AG04449 (cell line): ENCODE results near the gene SEPTIN8.
"Not testable (repeated sequence)": the region's sequence is repeated elsewhere in the genome, so short reads cannot be mapped to it uniquely, and the experiment has no call there.

Experiments used
- CTCF ChIA-PET: fragments of 350-600 bp; formaldehyde crosslinking; extraction: SDS; loops from one replicate; lab custom pipeline; 2021; ENCODE audit warnings: antibody characterized with exemption; lab: Yijun Ruan, JAX
- POLR2A ChIA-PET: fragments of 400-600, 350-600 bp; formaldehyde crosslinking; extraction: SDS; loops from one replicate; lab custom pipeline; 2020; ENCODE audit warnings: antibody characterized with exemption, inconsistent platforms; lab: Yijun Ruan, JAX
- DNase-seq: peaks from one replicate; pipeline ENCODE4 v3.0.0-alpha.2; 2010; ENCODE audit warnings: low read depth, low spot score
- H3K4me3 ChIP-seq: 2 replicates; pipeline ENCODE4 v1.5.1; 2011; ENCODE audit warnings: low read depth, mild to moderate bottlenecking, control low read depth, low read length
- CTCF ChIP-seq: IDR thresholded peaks from one replicate; pipeline ENCODE4 v1.5.1; 2011; ENCODE audit warnings: mild to moderate bottlenecking, moderate library complexity, low read length, control low read depth, inconsistent platforms; ENCODE audit not compliant: insufficient read depth; ENCODE audit errors: missing control alignments

The SEPTIN8 gene

GRCh38 chr5:132808448-132808847, 31.4 kb upstream of the SEPTIN8 start:
- DNase-seq: no peak
- TF ChIP-seq CTCF: no peak
- ChIA-PET POLR2A (interaction anchor here (0.5 kb wide), 1 partner anchor 18 kb away, joined by 3 read pairs; no protein-coding TSS in a partner anchor), CTCF (interaction anchor here (2.6 to 5.8 kb wide), 3 partner anchors 11 to 53 kb away, joined by 8 to 74 read pairs (median 12); no protein-coding TSS in a partner anchor)
- H3K4me3 ChIP-seq: no peak overlapping the region

DNA sequence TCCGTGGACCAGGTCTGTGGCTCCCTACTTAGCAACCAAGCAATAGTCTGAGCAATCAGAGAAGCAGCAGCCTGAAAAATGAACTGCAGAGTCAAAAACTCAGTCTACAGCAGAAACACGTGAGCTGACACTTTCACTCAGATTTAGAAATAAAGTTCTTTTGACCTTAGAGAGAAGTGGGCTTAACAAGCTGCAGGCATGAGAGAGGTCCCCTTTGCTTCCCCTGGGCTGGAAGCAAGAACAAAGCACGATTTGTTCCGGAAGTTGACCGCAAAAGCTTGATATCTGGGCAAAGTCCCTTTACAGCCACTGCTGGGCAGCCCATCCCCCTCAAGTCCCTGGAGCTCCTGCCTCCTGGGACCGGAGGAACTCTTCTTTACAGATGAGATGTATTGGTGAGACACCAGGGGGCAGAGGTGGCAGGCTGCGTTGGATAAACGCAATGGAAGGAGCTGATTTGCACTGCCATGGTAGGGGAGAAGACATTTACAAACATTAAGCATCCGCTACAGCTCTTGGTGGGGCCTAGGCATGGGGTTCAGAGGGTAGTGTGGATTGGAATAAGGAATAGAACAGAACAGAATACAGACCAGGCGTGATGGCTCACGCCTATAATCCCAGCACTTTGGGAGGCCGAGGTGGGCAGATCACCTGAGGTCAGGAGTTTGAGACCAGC, 30.3 kb upstream of the SEPTIN8 start:
- TF ChIP-seq CTCF: no peak
- ChIA-PET POLR2A (interaction anchor here (0.5 kb wide), 1 partner anchor 23 kb away, joined by 3 read pairs; no protein-coding TSS in a partner anchor), CTCF (interaction anchor here (0.9 to 5.8 kb wide), 7 partner anchors 9 to 53 kb away, joined by 3 to 74 read pairs (median 7); no protein-coding TSS in a partner anchor)
- no peak for DNase-seq
- H3K4me3 ChIP-seq: no peak overlapping the region

DNA sequence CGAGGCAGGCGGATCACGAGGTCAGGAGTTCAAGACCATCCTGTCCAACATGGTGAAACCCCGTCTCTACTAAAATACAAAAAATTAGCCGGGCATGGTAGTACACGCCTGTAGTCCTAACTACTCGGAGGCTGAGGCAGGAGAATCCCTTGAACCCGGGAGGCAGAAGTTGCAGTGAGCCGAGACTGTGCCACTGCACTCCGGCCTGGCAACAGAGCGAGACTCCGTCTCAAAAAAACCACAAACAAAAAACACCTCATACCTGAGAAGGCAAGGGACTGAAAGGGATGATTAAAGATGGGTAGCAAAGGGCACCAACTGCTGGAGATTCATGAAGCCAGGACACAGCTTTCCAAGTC, 29.7 kb upstream of the SEPTIN8 start:
- POLR2A ChIA-PET: interaction anchor here (0.5 kb wide), 1 partner anchor 22 kb away, joined by 3 read pairs; no protein-coding TSS in a partner anchor
- not testable (repeated sequence) for DNase-seq, H3K4me3 ChIP-seq
- CTCF ChIA-PET: interaction anchor here (0.9 to 5.8 kb wide), 6 partner anchors 8 to 52 kb away, joined by 3 to 74 read pairs (median 6); no protein-coding TSS in a partner anchor

- H3K4me3 ChIP-seq, POLR2A ChIA-PET, DNase-seq: not testable (repeated sequence)
- CTCF ChIA-PET: interaction anchor here (1.8 to 2.4 kb wide), 2 partner anchors 14 to 51 kb away, joined by 7 to 9 read pairs; no protein-coding TSS in a partner anchor
These were observed 28.8 kb upstream of the SEPTIN8 start for GRCh38 chr5:132805872-132806271.

DNA sequence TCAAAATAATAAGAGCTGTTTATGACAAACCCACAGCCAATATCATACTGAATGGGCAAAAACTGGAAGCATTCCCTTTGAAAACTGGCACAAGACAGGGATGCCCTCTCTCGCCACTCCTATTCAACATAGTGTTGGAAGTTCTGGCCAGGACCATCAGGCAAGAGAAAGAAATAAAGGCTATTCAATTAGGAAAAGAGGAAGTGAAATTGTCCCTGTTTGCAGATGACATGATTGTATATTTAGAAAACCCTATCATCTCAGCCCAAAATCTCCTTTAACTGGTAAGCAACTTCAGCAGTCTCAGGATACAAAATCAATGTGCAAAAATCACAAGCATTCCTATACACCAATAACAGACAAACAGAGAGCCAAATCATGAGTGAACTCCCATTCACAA, 27.2 kb upstream of the SEPTIN8 start:
- DNase-seq, H3K4me3 ChIP-seq, POLR2A ChIA-PET: not testable (repeated sequence)
- CTCF ChIA-PET: interaction anchor here (4.2 kb wide), 1 partner anchor 17 kb away, joined by 31 read pairs; no protein-coding TSS in a partner anchor

GRCh38 chr5:132802685-132803066, 25.6 kb upstream of the SEPTIN8 start:
- H3K4me3 ChIP-seq, DNase-seq, POLR2A ChIA-PET: not testable (repeated sequence)
- CTCF ChIA-PET: interaction anchor here (1.1 to 4.2 kb wide), 3 partner anchors 18 to 416 kb away, joined by 3 to 31 read pairs (median 3); no protein-coding TSS in a partner anchor

DNA sequence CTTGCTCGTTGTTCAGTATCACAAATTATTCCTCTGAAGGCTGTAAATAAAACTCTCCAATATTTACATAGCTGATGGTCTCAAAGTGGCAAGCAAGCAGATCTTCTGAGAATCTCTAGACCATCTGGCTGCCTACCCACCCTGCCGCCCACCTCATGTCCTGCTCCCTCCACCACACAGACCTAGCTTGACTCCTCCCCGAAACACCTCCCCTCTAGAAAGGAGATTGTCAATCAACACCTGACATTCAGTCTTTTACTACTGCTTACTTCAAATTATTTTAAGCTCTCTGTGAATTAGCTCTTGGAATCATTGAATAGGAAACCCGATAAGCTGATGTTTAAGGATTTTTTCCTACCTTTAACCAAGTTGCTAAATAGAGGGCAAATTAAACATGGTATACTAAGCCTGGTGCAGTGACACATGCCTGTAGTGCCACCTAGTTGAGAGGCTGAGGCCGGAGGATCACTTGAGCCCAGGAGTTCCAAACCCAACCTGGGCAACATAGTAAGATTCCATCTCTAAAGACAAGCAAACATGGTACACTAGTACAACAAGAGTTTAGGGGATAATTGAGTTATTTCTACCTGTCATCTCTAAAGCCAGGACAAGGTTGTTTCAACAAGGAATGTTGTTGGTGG, 25.1 kb upstream of the SEPTIN8 start:
- H3K4me3 ChIP-seq: no peak overlapping the region
- CTCF ChIA-PET: interaction anchor here (0.8 to 4.2 kb wide), 6 partner anchors 8 to 886 kb away, joined by 3 to 31 read pairs (median 4); no protein-coding TSS in a partner anchor
- no peak for DNase-seq
- POLR2A ChIA-PET: no interaction called here
- TF ChIP-seq CTCF: no peak

- no peak for DNase-seq
- ChIA-PET POLR2A (interaction anchor here (0.6 kb wide), 1 partner anchor 12 kb away, joined by 4 read pairs; the partner anchor contains the start of gene SOWAHA), CTCF (interaction anchor here (0.7 to 4.2 kb wide), 7 partner anchors 10 to 53 kb away, joined by 3 to 31 read pairs (median 5); no protein-coding TSS in a partner anchor)
- no peak overlapping the region for H3K4me3 ChIP-seq
- TF ChIP-seq CTCF: no peak
These were observed 23.5 kb upstream of the SEPTIN8 start for GRCh38 chr5:132800545-132800944.
